Measurements from ENCODE around the gene R3HDM2. TPM values are rescaled to one million over a fixed set of nuclear protein-coding genes. Genes with fewer than 3 reads are reported as not detected.

R3HDM2 gene
- total and polyA plus RNA-seq, 2 of the 13 experiments (the other 11 are each of a cell fraction or from before 2014, with no cell fraction given): 11.1 to 23.5 TPM

GRCh38 chr12:57459055-57459749 is 28.4 kb upstream of the R3HDM2 start (continued):
- TF ChIP-seq, protein P1, sequence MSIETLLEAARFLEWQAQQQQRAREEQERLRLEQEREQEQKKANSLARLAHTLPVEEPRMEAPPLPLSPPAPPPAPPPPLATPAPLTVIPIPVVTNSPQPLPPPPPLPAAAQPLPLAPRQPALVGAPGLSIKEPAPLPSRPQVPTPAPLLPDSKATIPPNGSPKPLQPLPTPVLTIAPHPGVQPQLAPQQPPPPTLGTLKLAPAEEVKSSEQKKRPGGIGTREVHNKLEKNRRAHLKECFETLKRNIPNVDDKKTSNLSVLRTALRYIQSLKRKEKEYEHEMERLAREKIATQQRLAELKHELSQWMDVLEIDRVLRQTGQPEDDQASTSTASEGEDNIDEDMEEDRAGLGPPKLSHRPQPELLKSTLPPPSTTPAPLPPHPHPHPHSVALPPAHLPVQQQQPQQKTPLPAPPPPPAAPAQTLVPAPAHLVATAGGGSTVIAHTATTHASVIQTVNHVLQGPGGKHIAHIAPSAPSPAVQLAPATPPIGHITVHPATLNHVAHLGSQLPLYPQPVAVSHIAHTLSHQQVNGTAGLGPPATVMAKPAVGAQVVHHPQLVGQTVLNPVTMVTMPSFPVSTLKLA (IDR thresholded peaks at IDR 0.05): no peak
- no peak for TF ChIP-seq ZNF251 (CRISPR knock-in tag; IDR thresholded peaks at IDR 0.05)
- no peak for TF ChIP-seq JUNB (CRISPR knock-in tag; IDR thresholded peaks at IDR 0.05; ENCODE audit: borderline replicate concordance)
- TF ChIP-seq FIP1L1 (IDR thresholded peaks at IDR 0.05; ENCODE audit: borderline replicate concordance, insufficient read depth, low read depth, low read length): no peak
- no peak for TF ChIP-seq PCBP2 (optimal IDR thresholded peaks at IDR 0.05; ENCODE audit: low read depth, low read length, poor library complexity, severe bottlenecking)
- TF ChIP-seq ZNF546 (CRISPR knock-in tag; conservative IDR thresholded peaks at IDR 0.05): no peak
- TF ChIP-seq, protein P2, sequence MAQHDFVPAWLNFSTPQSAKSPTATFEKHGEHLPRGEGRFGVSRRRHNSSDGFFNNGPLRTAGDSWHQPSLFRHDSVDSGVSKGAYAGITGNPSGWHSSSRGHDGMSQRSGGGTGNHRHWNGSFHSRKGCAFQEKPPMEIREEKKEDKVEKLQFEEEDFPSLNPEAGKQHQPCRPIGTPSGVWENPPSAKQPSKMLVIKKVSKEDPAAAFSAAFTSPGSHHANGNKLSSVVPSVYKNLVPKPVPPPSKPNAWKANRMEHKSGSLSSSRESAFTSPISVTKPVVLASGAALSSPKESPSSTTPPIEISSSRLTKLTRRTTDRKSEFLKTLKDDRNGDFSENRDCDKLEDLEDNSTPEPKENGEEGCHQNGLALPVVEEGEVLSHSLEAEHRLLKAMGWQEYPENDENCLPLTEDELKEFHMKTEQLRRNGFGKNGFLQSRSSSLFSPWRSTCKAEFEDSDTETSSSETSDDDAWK (CRISPR knock-in tag; IDR thresholded peaks at IDR 0.05): no peak
- no peak for TF ChIP-seq CHD4 (IDR thresholded peaks at IDR 0.05; ENCODE audit: borderline replicate concordance, low read length)
- TF ChIP-seq MTF1 (CRISPR knock-in tag; IDR thresholded peaks at IDR 0.05): no peak
- TF ChIP-seq ZNF33A (CRISPR knock-in tag; IDR thresholded peaks at IDR 0.05; ENCODE audit: borderline replicate concordance): no peak
- TF ChIP-seq NCOA2 (CRISPR knock-in tag; IDR thresholded peaks at IDR 0.05): no peak
- TF ChIP-seq EZH2 (conservative IDR thresholded peaks at IDR 0.05; ENCODE audit: low read depth, low read length): no peak
- no peak for TF ChIP-seq CCAR2 (optimal IDR thresholded peaks at IDR 0.05; ENCODE audit: low read depth, low read length)
- TF ChIP-seq RCOR2 (CRISPR knock-in tag; IDR thresholded peaks at IDR 0.05): no peak
- TF ChIP-seq ZNF160 (CRISPR knock-in tag; IDR thresholded peaks at IDR 0.05): 0 out of 2 replicates have a peak, but pooled peaks have one; percentile 55
- TF ChIP-seq RAD51 (IDR thresholded peaks at IDR 0.05; ENCODE audit: borderline replicate concordance): no peak
- no peak for TF ChIP-seq ZKSCAN5 (CRISPR knock-in tag; IDR thresholded peaks at IDR 0.05)
- no peak for TF ChIP-seq ZFP36 (IDR thresholded peaks at IDR 0.05; ENCODE audit: borderline replicate concordance, low read depth, low read length, partially characterized antibody)
- TF ChIP-seq ZNF773 (CRISPR knock-in tag; IDR thresholded peaks at IDR 0.05; ENCODE audit: borderline replicate concordance): 0 out of 2 replicates have a peak, but pooled peaks have one; percentile 51
- TF ChIP-seq ADNP (CRISPR knock-in tag; IDR thresholded peaks at IDR 0.05): no peak
- TF ChIP-seq TBX2 (CRISPR knock-in tag; IDR thresholded peaks at IDR 0.05; ENCODE audit: borderline replicate concordance): 0 out of 2 replicates have a peak, but pooled peaks have one; percentile 48
- no peak for TF ChIP-seq USF2 (IDR thresholded peaks at IDR 0.05; ENCODE audit: low read depth, low read length)
- no peak for TF ChIP-seq USF2 (CRISPR knock-in tag; IDR thresholded peaks at IDR 0.05; ENCODE audit: borderline replicate concordance)
- TF ChIP-seq ZNF547 (CRISPR knock-in tag; IDR thresholded peaks at IDR 0.05): peak; percentile 68; the same call in 1 of the 2 replicates
